Nephron progenitor cell (in vitro differentiated cells): Measurements from ENCODE around the gene PRPF6.
"Not testable (repeated sequence)": the region's sequence is repeated elsewhere in the genome, so short reads cannot be mapped to it uniquely, and the experiment has no call there.

Source experiments
- DNase-seq: peaks from one replicate; pipeline ENCODE4 v3.0.0; 2021
- H3K27ac Mint-ChIP-seq: 2 replicates; pipeline ENCODE4 v1.8.0; 2021; ENCODE audit warnings: mild to moderate bottlenecking, moderate library complexity, mixed read lengths
- H3K27me3 Mint-ChIP-seq: 2 replicates; pipeline ENCODE4 v1.8.0; 2021; ENCODE audit warnings: mild to moderate bottlenecking, low read depth, mixed read lengths; ENCODE audit not compliant: poor library complexity
- H3K36me3 Mint-ChIP-seq: 2 replicates; pipeline ENCODE4 v1.8.0; 2021; ENCODE audit warnings: low read depth, mixed read lengths
- H3K4me1 Mint-ChIP-seq: 2 replicates; pipeline ENCODE4 v1.8.0; 2021; ENCODE audit warnings: mixed read lengths
- H3K4me3 Mint-ChIP-seq: 2 replicates; pipeline ENCODE4 v1.8.0; 2021; ENCODE audit warnings: mild to moderate bottlenecking, moderate library complexity, mixed read lengths
- H3K9me3 Mint-ChIP-seq: 2 replicates; pipeline ENCODE4 v1.8.0; 2021; ENCODE audit warnings: mild to moderate bottlenecking, moderate library complexity, mixed read lengths
- CTCF ChIP-seq: fragments of 200-600 bp; sonication (generic); IDR thresholded peaks from 2 replicates; pipeline ENCODE4 v1.5.0; 2021; ENCODE audit warnings: antibody characterized with exemption

The PRPF6 gene

DNA sequence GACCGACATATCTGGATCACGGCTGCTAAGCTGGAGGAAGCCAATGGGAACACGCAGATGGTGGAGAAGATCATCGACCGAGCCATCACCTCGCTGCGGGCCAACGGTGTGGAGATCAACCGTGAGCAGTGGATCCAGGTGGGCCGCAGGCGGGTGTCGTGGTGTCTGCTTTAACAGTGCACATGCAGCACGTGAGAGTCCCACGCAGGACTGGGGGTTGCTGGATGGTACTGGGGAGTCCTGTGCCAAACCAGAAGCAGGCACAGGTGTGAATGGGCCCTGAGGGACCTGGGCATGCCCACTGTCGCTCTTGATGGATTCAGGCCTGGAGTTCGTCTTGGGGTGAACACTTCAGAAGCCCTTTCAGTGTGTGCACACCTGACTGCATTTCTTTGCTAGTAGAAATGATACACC is 30.4 kb downstream of the PRPF6 start:
- H3K4me3 Mint-ChIP-seq = no peak overlapping the region
- H3K36me3 Mint-ChIP-seq = peaks cover 74% of the 10 kb centered on the region
- DNase-seq = no peak
- H3K27me3 Mint-ChIP-seq = no peaks in the 10 kb centered on the region
- no peak for TF ChIP-seq CTCF
- no peaks in the 10 kb centered on the region for H3K4me1 Mint-ChIP-seq
- H3K9me3 Mint-ChIP-seq = peaks cover 11% of the 10 kb centered on the region
- H3K27ac Mint-ChIP-seq = no peak overlapping the region

GRCh38 chr20:64012385-64013154 is 31.6 kb downstream of the PRPF6 start:
- H3K9me3 Mint-ChIP-seq = peaks cover 11% of the 10 kb centered on the region
- H3K4me1 Mint-ChIP-seq, H3K4me3 Mint-ChIP-seq, H3K27ac Mint-ChIP-seq, H3K27me3 Mint-ChIP-seq, DNase-seq: not testable (repeated sequence)
- H3K36me3 Mint-ChIP-seq = peaks cover 75% of the 10 kb centered on the region

- H3K27ac Mint-ChIP-seq = no peak overlapping the region
- H3K9me3 Mint-ChIP-seq = no peaks in the 10 kb centered on the region
- H3K4me1 Mint-ChIP-seq = no peaks in the 10 kb centered on the region
- TF ChIP-seq CTCF = no peak
- no peaks in the 10 kb centered on the region for H3K27me3 Mint-ChIP-seq
- no peak for DNase-seq
- no peak overlapping the region for H3K4me3 Mint-ChIP-seq
- H3K36me3 Mint-ChIP-seq = peaks cover 65% of the 10 kb centered on the region
Observed at GRCh38 chr20:64015635-64016034, 34.7 kb downstream of the PRPF6 start.

DNA sequence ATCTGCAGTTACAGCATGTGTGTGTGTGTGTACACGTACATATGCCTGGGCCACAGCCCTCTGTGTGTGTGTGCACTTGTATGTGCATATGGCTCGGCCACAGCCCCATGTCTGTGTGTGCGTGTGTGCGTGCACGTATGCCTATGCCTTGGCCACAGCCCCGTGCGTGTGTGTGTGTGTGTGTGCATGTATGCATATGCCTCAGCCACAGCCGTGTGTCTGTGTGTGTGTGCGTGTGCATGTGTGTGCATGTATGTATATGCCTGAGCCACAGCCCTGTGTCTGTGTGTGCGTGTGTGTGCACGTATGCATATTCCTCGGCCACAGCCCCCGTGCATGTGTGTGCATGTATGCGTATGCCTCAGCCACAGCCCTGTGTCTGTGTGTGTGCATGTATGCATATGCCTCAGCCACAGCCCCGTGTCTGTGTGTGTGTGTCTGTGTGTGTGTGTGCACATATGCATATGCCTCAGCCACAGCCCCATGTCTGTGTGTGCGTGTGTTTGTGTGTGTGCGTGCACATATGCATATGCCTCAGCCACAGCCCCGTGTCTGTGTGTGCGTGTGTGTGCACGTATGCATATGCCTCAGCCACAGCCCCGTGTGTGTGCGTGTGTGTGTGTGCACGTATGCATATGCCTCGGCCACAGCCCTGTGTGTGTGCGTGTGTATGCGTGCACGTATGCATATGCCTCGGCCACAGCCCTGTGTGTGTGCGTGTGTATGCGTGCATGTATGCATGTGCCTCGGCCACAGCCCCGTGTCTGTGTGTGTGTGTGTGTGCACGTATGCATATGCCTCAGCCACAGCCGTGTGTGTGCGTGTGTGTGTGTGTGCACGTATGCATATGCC is 40.4 kb downstream of the PRPF6 start:
- Mint-ChIP-seq H3K4me1 (no peaks in the 10 kb centered on the region), H3K36me3 (peaks cover 62% of the 10 kb centered on the region), H3K9me3 (no peaks in the 10 kb centered on the region), H3K27me3 (peaks cover 3% of the 10 kb centered on the region), H3K27ac (no peak overlapping the region), H3K4me3 (no peak overlapping the region)
- TF ChIP-seq CTCF = no peak
- DNase-seq = no peak

DNA sequence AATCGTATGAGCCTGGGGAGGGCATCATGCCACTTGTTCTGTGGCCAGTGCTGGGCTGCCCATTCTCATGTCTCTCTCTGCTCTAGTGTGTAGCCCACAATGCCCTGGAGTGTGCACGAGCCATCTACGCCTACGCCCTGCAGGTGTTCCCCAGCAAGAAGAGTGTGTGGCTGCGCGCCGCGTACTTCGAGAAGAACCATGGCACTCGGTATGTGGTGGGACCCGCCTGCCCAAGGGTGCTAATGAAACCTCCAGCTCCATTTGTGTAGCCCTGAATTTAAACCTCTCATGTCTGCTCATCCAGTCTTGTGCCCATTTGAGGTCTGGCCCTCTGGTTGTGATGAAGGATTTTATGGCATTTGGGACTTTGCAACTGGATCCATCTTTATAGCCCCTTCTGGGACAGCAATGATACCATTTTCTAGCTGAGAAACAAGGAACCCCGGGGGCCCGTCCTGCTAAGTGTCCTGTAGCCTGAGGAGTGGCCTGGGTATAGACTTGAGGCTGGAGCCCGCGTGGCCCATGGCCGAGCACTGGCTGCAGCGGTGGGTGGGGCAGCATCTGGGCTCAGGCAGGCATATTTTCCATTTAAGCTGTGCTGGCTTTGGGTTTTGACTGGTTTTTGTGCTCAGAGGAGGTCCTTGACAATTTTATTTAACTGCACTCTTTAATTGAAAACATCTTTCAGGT is 41.9 kb downstream of the PRPF6 start:
- TF ChIP-seq CTCF = no peak
- no peak overlapping the region for H3K27ac Mint-ChIP-seq
- DNase-seq = no peak
- peaks cover 64% of the 10 kb centered on the region for H3K36me3 Mint-ChIP-seq
- no peaks in the 10 kb centered on the region for H3K9me3 Mint-ChIP-seq
- peaks cover 7% of the 10 kb centered on the region for H3K27me3 Mint-ChIP-seq
- no peaks in the 10 kb centered on the region for H3K4me1 Mint-ChIP-seq
- no peak overlapping the region for H3K4me3 Mint-ChIP-seq
